ENCODE results near the gene ERCC2.
"Not testable (repeated sequence)": the region's sequence is repeated elsewhere in the genome, so short reads cannot be mapped to it uniquely, and the experiment has no call there.

ERCC2 gene

GRCh38 chr19:45331411-45331810 is 39.0 kb downstream of the ERCC2 start:
- DNase-seq: no peak

- DNase-seq: no peak
Measured at GRCh38 chr19:45327404-45328143, 42.8 kb downstream of the ERCC2 start.

GRCh38 chr19:45324349-45324907 is 45.9 kb downstream of the ERCC2 start:
- no peak for DNase-seq

- DNase-seq: no peak
Measured at GRCh38 chr19:45323671-45324081, 46.7 kb downstream of the ERCC2 start.

GRCh38 chr19:45322744-45323281 is 47.6 kb downstream of the ERCC2 start, which contains the start of gene CKM:
Gene CKM, minus strand, starts transcription at chr19:45322875. Its CDS starts 3,162 bp downstream, at chr19:45319713.
- DNase-seq: no peak

GRCh38 chr19:45322311-45322710 is 48.1 kb downstream of the ERCC2 start:
- no peak for DNase-seq

- DNase-seq: no peak
Measured at GRCh38 chr19:45321848-45322247, 48.5 kb downstream of the ERCC2 start.

- no peak for DNase-seq
Measured at GRCh38 chr19:45320997-45321775, 49.2 kb downstream of the ERCC2 start.

- DNase-seq: no peak
Measured at GRCh38 chr19:45315304-45315703, 55.1 kb downstream of the ERCC2 start.

- DNase-seq: no peak
Measured at GRCh38 chr19:45314708-45315245, 55.6 kb downstream of the ERCC2 start.

- not testable (repeated sequence) for DNase-seq
Measured at GRCh38 chr19:45312285-45312684, 58.1 kb downstream of the ERCC2 start.

GRCh38 chr19:45311621-45312020 is 58.8 kb downstream of the ERCC2 start:
- DNase-seq: no peak

- DNase-seq: not testable (repeated sequence)
Measured at GRCh38 chr19:45309322-45309721, 61.1 kb downstream of the ERCC2 start.

- no peak for DNase-seq
Measured at GRCh38 chr19:45307361-45307760, 63.0 kb downstream of the ERCC2 start.

- no peak for DNase-seq
Measured at GRCh38 chr19:45306518-45307027, 63.8 kb downstream of the ERCC2 start.

GRCh38 chr19:45306040-45306439 is 64.3 kb downstream of the ERCC2 start:
- no peak for DNase-seq

- no peak for DNase-seq
Measured at GRCh38 chr19:45305421-45305820, 65.0 kb downstream of the ERCC2 start.

- no peak for DNase-seq
Measured at GRCh38 chr19:45305007-45305406, 65.4 kb downstream of the ERCC2 start.

- DNase-seq: no peak
Measured at GRCh38 chr19:45304141-45304926, 66.0 kb downstream of the ERCC2 start.

GRCh38 chr19:45303269-45304060 is 66.9 kb downstream of the ERCC2 start:
- no peak for DNase-seq

- no peak for DNase-seq
Measured at GRCh38 chr19:45302416-45302815, 68.0 kb downstream of the ERCC2 start.
